GM21717 (cell line): Measurements from ENCODE around the gene TAS2R8.
"Not testable (repeated sequence)": the region's sequence is repeated elsewhere in the genome, so short reads cannot be mapped to it uniquely, and the experiment has no call there.

ENCODE experiments used
- ATAC-seq: cut with Tn5 transposase; IDR thresholded peaks from one replicate; pipeline ENCODE4 v1.9.1; 2021; ENCODE audit warnings: mild to moderate bottlenecking, moderate library complexity; ENCODE audit not compliant: unreplicated experiment

TAS2R8 gene

GRCh38 chr12:10807186-10807585 lies at the start of gene TAS2R8:
Gene TAS2R8 (minus strand): TSS chr12:10807286. CDS start chr12:10806980, 306 bp downstream.
- ATAC-seq: no peak

- no peak for ATAC-seq
Observed at GRCh38 chr12:10855807-10856206, 48.7 kb upstream of the TAS2R8 start.

GRCh38 chr12:10853776-10854175 lies 46.7 kb upstream of the TAS2R8 start:
- no peak for ATAC-seq

GRCh38 chr12:10851243-10851858 lies 44.3 kb upstream of the TAS2R8 start:
- ATAC-seq: no peak

GRCh38 chr12:10849425-10849878 lies 42.4 kb upstream of the TAS2R8 start, which contains the start of gene PRR4:
Gene PRR4 (minus strand): TSS chr12:10849475. CDS start chr12:10849437, 38 bp downstream.
- ATAC-seq: no peak

- no peak for ATAC-seq
Observed at GRCh38 chr12:10847744-10848143, 40.7 kb upstream of the TAS2R8 start.

- no peak for ATAC-seq
Observed at GRCh38 chr12:10842862-10843261, 35.8 kb upstream of the TAS2R8 start.

GRCh38 chr12:10838461-10838860 lies 31.4 kb upstream of the TAS2R8 start:
- no peak for ATAC-seq

GRCh38 chr12:10829994-10830393 lies 22.9 kb upstream of the TAS2R8 start:
- ATAC-seq: no peak

- ATAC-seq: no peak
Observed at GRCh38 chr12:10826258-10826657, 19.2 kb upstream of the TAS2R8 start, which contains the start of gene TAS2R10. Gene TAS2R10 (minus strand): TSS chr12:10826358. CDS start chr12:10826269, 89 bp downstream.

GRCh38 chr12:10824957-10825356 lies 17.9 kb upstream of the TAS2R8 start:
- no peak for ATAC-seq

GRCh38 chr12:10811883-10812536 lies 4.9 kb upstream of the TAS2R8 start:
- no peak for ATAC-seq

- ATAC-seq: no peak
Observed at GRCh38 chr12:10810068-10810467, 3.0 kb upstream of the TAS2R8 start, which contains the start of gene TAS2R9. Gene TAS2R9 (minus strand): TSS chr12:10810168. CDS start chr12:10810075, 93 bp downstream.

GRCh38 chr12:10802587-10802986 lies 4.5 kb downstream of the TAS2R8 start, which contains the start of gene TAS2R7:
Gene TAS2R7 (minus strand): TSS chr12:10802627. CDS start chr12:10802570, 57 bp downstream.
- ATAC-seq: no peak

GRCh38 chr12:10801741-10802140 lies 5.3 kb downstream of the TAS2R8 start:
- no peak for ATAC-seq

- no peak for ATAC-seq
Observed at GRCh38 chr12:10794222-10794621, 12.9 kb downstream of the TAS2R8 start.

GRCh38 chr12:10791769-10792168 lies 15.3 kb downstream of the TAS2R8 start:
- ATAC-seq: not testable (repeated sequence)

- ATAC-seq: no peak
Observed at GRCh38 chr12:10783252-10783651, 23.8 kb downstream of the TAS2R8 start.

GRCh38 chr12:10779103-10779502 lies 28.0 kb downstream of the TAS2R8 start:
- no peak for ATAC-seq

- no peak for ATAC-seq
Observed at GRCh38 chr12:10771132-10771733, 35.9 kb downstream of the TAS2R8 start.

GRCh38 chr12:10759657-10760056 lies 47.4 kb downstream of the TAS2R8 start:
- ATAC-seq: no peak

- no peak for ATAC-seq
Observed at GRCh38 chr12:10756194-10756593, 50.9 kb downstream of the TAS2R8 start.
